ENCODE data around the gene GOLGA6B.
"Not testable (repeated sequence)": the region's sequence is repeated elsewhere in the genome, so short reads cannot be mapped to it uniquely, and the experiment has no call there.

- not testable (repeated sequence) for TF ChIP-seq CTCF (IDR thresholded peaks at IDR 0.05; ENCODE audit: borderline replicate concordance, extremely low read depth, low read length, poor library complexity, severe bottlenecking); EZH2 (IDR thresholded peaks at IDR 0.05; ENCODE audit: borderline replicate concordance, low read depth, low read length, severe bottlenecking)
These were observed 11.2 kb downstream of the GOLGA6B start for GRCh38 chr15:72665706-72666105.

All from DND-41 (cell line).